HG02798 (cell line): Measurements from ENCODE around the gene HTR6.

ENCODE experiments used
- ATAC-seq: cut with Tn5 transposase; IDR thresholded peaks from one replicate; pipeline ENCODE4 v1.9.1; 2021; ENCODE audit warnings: mild to moderate bottlenecking; ENCODE audit not compliant: unreplicated experiment, poor library complexity

HTR6 gene

DNA sequence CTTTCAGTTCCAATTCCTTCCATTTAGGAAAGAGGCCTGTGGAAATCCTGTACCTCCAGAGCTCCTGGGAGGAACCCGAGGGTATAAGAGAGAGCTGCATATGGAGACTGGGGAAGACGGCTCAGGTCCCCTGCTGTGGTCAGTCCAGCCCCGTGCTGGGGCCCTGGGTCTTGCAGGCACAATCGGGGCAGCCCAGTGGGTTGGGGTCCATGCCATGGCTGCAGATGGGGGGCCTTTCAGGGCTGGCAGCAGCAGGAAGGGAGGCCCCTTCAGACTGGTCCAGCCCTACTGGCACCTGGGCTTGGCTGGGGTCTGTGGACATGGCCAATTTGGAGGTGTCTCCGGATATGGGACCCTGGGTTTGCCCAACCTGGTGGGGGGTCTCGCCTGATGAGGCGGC lies 18.2 kb downstream of the HTR6 start:
- no peak for ATAC-seq

DNA sequence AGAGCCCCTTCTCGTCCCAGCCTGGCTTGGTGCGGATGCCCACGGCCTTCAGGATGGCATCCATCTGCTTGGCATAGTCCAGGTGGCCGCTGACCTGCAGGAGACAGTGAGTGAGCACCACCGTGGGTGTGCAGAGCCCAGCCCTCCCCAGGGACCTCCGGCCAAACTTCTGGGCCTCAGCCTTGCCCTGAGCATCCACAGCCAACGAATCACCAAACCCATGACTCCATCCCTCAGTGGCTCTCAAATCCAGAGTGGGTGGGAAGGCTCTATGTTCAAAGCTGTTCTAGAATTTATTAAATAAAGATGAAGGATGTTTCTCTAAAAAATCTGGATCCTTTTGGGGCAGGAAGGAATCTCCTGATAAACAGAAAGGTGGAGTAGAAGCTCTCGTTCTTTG lies 18.7 kb downstream of the HTR6 start:
- ATAC-seq = no peak

- ATAC-seq = no peak
Measured at GRCh38 chr1:19684677-19685076, 20.0 kb downstream of the HTR6 start.

DNA sequence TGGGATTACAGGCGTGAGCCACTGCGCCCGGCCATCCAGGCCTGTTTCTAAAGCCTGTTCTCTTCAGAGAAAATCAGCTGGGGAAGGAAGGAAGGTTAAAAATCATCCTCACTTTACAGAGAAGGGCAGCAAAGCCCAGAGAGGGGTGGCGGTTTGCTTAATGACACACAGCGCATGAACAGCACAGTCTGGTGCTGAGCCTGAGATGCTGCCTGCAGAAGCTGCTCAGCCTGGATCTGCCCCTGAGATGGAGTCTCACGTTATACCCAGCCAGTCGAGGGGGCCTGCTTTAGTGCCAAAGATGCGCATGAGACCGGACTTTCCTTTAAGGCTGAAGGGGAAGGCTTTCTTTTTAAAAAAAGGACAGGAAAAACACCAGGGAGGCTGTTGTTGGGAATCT lies 21.3 kb downstream of the HTR6 start:
- ATAC-seq = no peak

- ATAC-seq = no peak
Measured at GRCh38 chr1:19687414-19687813, 22.7 kb downstream of the HTR6 start.

DNA sequence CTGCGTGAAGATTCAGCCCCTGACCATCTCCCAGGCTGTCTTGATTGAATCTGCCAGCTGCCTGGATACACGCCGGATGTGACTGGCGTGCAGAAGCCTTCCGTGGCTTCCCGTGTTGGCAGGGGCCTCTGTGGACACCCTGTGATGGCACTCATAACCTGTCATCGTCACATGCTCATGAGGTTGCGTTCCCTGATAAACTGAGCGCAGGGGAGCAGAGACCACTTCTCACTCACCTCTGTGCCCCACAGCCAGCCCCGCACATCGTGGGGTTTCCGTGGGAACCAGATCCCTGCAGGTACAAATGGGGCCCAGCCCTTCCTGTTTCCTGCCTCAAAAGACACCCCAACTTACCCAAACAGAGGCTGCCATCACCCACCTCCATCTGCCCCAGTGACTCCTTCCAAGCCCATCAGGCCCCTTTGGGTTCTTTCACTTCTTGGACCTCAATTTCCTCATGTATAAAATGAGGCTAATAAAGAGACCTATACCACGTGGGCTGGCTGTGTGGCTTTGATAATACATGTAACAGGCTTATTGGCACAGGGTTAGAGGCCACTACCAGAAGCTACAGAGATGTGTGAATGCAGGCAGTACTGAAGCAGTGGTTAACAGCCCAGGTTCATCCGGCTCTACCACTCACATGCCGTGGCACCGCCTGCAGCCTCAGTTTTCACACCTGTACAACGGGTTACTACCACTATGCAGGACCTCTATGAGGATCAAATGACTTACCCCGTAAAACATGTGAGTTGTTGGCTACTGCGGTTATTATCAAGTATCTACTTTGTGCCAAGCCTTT lies 23.6 kb downstream of the HTR6 start:
- no peak for ATAC-seq

- no peak for ATAC-seq
Measured at GRCh38 chr1:19689085-19689757, 24.5 kb downstream of the HTR6 start.

DNA sequence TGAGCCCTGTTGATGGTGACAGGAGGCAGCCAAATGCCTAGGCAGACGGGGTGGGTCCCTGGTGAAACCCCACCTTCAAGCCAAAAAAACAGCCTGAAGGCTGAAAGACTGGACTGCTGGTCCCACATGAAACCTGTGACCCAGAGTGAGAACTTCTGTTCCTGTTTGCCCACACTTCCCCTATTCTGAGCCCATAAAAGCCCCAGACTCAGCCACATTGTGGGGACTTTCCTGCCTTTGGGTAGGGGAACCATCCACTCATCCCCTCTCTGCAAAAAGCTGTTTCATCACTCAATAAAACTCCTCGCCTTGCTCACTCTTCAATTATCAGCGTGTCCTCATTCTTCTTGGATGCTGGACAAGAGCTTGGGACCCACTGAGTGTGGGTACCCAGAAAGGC lies 25.2 kb downstream of the HTR6 start:
- ATAC-seq = no peak

- no peak for ATAC-seq
Measured at GRCh38 chr1:19690342-19690741, 25.7 kb downstream of the HTR6 start.

GRCh38 chr1:19694298-19694697 lies 29.6 kb downstream of the HTR6 start:
- no peak for ATAC-seq

DNA sequence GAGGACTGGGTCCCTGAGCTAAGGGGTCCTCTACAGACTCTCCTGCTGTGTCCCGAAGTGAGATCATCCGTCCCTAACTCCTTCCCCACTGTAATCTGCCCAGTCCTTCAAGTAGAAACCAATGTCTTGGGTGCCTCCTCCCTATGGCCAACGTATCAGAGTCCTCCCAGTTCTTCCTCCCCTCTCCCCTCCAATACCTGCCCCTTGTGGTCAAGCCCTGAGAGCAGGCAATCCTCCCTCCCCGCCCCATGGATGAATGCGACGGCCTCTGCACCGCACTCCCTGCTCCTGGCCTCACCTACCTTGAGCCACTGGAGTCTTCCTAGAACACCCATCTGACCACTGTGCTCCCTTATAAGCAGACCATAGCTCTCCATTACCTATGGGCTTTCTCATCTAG lies 31.1 kb downstream of the HTR6 start:
- no peak for ATAC-seq

- ATAC-seq = no peak
Measured at GRCh38 chr1:19696820-19697219, 32.1 kb downstream of the HTR6 start.

DNA sequence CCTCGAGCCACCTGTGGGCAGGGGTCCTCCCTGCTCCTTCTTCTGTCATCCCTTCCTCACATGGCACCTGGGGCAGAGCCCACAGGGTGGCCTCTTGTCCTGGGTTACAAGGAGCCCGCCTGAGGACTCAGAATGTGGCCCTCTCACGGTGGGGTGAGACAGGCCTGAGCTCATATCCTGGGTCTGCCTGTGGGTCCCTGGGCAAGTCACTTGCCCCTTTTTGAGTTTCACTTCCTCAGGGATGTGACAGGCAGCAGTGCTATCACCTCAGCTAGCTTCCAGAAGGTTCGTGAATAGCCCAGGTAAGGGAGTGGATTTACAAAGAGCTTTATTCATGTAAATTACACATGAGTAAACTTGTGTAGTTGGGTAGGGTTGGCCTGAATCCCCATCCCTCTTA lies 33.5 kb downstream of the HTR6 start:
- ATAC-seq = no peak

DNA sequence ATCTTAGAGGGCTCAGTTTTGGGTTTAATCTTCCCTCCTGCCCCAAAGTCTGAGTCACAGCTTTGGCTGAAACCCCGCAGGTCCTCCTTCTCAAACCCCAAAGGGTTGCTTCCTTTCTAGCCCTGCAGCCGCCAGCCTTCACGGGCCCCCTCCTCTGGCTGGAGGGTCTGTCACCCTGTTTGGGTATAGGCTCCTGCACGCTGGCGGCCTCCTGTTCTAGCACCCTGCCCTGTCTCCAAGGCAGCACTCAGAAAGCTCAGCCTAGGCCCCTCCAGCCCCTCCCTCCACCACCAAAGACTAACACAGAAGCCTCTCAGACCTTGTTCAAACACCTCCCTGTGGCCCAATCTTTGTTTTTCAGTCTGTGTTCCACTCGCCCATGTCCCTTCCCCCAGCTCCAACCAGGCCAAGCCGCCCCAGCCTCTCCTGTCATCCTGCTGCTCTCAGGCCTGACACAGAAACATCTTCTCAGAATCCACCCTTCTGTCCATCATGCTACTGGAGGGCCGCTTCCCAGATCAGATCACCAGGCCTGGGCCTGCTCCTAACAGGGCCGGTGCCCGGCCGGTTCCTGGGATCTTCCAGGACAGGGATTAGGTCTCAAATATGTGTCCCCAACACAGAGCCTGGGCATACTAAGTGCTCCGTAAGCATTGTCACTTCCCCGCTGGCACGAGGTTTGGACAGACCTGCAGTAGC lies 35.6 kb downstream of the HTR6 start:
- ATAC-seq = no peak

- no peak for ATAC-seq
Measured at GRCh38 chr1:19703280-19703679, 38.6 kb downstream of the HTR6 start.

DNA sequence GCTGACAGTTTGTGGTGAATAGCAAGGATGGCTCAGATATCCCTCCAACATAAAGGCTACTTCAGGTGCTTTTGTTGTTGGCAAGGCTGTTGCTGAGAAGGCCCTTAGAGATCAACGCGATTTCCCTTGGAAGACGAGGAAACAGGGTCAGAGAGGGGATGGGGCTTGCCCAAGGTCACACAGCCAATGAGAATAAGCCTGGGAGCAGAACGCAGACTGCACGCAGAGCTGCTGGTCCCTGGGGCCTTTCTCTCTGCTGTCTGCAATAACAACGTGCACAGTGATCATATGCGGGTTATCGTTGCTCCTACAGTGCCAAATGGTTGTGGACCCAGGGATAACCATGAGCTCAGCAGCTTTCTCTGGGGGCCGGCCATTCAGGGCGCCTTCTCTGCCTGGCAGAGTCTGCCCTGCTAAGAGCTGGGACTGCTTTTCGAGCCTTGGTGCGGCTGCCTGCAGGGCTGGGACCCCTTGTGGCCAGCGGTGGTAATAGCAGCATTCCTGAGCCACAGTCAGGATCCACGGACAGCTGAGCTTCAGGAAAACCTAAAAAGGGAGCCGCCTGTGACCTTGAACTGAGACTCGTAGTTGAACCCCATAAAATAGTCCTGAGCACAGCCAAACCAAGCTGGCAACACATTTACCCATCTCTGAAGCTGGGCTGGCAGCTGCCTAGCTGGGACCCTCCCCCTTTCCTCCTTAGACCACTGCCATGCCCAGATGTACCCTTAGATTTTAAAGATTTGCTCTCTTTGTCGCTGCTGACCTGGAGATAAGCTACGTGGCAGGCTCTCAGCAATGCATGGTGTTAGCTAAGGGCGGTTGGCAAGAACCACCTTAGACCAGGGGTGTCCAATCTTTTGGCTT lies 39.8 kb downstream of the HTR6 start:
- no peak for ATAC-seq

DNA sequence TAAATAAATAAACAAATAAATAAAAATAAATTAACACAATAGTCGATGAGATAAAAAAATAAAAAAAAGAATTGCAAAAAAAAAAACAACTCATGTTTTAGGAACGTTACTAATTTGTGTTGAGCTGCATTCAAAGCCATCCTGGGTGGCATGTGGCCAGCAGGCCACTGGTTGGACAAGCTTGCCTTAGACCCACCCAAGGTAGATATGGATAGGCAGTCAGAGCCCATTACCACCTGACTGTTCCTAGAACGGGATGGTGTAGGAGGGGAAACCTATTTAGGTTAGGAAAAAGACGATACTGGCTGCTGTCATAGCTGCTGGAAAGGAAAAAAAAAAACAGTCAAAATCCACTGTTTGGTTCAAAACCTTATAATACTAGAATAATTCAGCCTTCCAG lies 40.8 kb downstream of the HTR6 start:
- no peak for ATAC-seq

GRCh38 chr1:19706136-19706535 lies 41.5 kb downstream of the HTR6 start:
- ATAC-seq = no peak

DNA sequence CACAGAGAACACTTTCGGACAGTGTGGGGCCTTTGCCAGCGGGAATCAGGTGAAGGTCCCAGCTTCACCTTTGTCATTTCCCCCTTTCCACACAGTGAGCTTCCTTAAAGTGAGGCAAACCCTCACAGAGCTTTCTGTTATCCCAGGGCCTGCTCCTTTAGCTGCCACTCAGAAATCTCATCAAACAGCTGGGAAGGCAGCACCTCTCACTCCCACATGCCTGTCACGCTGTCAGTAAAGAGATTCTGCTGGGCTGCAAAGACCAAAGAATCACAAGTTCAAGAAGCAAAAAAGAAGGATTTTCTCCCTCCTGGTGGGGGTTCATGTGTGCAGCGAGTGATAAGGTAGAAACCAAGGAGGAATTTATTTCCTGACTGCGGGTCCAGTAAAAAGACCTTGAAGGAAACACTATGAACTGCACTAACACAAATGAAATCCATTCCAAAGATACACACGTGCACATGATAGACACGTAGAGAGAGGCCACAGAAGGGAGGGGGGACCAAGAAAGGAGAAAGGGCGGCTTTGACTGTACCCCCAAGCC lies 44.0 kb downstream of the HTR6 start:
- ATAC-seq = no peak

- no peak for ATAC-seq
Measured at GRCh38 chr1:19709260-19709793, 44.7 kb downstream of the HTR6 start.
